HG02981 (cell line): ENCODE data around the gene LPP.

ENCODE experiments used
- ATAC-seq: cut with Tn5 transposase; IDR thresholded peaks from one replicate; pipeline ENCODE4 v1.9.1; 2021; ENCODE audit warnings: mild to moderate bottlenecking, moderate library complexity; ENCODE audit not compliant: unreplicated experiment

Gene LPP

GRCh38 chr3:188270423-188270972 lies 116.5 kb downstream of the LPP start:
- no peak for ATAC-seq

DNA sequence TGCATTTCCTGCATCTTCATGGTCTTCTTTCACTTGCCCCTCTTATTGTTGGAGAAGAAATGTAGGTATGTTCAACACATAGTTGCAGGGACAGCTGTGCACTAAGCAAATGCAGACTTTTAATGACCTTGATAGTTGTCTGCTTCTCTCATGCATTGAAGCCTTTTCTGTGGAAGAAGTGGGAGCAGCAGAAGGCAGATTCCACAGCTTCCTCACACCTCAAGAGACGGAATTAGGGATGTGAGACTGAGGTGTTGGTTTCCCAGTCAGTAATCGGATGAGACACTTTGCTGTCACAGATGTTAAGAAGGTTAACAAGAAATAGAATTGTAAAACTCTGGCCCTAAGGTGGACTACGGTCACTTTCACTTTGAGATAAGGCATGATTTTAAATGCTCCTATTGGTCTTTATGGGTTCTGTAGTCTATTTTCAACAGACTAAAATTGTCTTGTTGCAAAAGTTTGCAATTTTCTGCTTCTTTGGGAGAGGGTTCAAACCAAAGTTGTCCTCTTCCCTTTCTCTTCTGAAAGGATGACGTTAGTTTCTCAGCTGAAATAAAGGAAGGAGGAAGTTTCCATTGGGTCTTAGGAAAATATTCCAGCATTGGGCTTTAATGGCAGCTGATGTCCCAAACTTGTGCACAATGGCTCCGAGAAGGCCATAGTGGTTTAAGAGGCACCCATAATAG lies 117.4 kb downstream of the LPP start:
- ATAC-seq: no peak

DNA sequence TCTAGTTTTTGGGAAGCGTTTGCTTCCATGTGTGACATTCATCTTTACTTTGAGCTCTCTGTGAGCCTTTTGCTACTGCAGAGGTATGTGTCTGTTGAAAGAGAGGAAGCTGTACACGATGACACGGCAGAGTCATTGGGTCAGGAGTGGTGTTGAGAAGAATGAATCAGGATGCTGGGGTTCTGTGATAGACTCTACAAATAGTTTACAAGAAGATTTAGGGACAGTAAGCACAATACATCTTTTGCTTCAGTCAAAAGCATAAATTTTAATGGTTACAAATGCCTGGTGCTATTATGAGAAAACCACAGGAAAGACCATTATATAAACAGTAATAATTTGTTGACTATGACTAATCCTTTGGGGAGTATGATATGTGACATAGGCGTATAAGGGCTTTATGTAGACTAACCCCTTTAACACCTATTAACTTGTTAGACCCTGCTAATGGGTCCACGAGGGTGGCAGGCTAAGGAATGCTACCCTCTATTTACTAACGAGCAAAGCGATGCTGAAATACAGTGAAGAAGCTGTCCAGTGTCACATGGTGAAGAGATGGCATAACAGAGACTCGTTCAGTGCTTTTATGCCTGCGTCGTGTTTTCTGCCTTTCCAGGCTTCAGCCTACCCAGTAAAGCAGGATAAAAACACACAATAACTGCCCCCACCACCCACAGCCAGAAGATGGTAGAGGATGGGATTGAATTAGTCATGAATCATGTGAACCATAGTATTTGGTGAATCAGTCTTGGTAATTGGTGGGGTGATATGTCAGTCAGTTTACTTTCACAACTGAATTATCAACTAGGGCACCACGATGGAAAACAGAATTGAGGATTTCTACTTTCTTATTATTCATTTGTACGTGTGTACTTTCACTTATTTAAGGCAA lies 118.8 kb downstream of the LPP start:
- no peak for ATAC-seq

GRCh38 chr3:188274249-188274915 lies 120.4 kb downstream of the LPP start:
- no peak for ATAC-seq

GRCh38 chr3:188276375-188276774 lies 122.4 kb downstream of the LPP start:
- ATAC-seq: no peak

DNA sequence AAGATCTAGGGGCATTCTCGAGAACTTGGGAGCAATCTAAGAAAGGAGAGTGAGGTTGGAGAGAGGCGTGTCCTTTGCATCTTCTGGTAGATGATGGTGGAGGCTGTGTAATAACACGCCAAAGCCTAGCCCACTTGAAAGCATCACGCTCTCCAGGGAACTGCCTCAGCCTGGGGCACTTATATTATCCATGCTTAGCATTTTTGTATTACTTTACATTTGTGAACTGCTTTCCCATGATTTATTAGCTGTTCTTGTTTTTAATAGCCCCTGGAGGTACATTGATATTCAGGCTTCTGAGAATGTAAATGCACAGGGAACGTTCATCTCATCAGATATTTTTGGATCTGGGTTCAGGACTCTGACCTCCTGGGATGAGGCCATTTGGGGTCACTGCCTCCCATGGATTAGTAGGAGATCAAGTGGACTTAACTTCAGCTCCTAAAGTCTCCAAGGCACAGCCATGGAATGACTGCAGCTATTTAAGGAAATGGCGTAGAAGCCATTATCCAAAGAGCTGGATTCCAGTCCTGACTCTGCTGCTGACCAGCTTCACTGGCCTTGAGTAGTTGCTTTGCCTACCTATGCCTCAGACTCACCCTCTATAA lies 124.9 kb downstream of the LPP start:
- no peak for ATAC-seq

DNA sequence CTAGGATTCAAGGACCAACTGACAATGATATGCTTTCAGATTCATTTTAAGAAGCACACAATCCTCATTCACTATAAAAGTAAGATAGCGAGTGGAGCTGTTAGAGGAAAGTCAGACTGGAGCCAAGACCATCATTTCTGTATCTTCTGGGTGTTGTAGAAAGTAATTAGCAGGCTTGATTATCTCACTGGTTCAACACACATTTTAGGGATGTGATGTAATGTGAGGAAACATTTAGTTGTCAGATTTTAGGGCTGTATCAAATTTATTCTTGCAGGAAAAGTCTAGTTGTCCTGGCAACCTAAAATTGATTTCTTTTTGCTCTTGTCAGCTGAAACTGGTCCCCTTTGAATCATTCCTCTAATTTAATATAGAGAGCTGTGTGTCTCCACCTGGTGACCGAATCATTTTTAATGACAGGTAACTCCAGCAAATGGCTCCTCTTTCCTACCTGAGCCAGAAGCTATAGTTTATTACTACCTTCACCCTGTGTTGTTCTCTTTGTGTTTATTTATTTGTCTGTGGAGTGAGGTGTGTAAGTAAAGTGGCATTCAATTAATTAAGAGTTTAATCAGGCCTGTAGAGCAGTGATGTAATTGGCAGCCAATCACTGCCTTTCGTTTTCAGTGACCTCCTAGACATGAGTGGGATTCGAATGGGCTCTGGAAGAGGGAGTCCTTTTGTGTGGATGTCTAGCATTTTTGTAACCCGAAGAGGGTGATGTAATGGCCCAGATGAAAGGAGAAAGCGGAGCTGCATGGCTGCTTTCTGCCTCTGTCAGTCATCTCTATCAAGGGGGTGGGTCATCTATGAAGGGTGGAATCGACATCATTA lies 125.8 kb downstream of the LPP start:
- no peak for ATAC-seq

- ATAC-seq: no peak
Measured at GRCh38 chr3:188280627-188281026, 126.7 kb downstream of the LPP start.

DNA sequence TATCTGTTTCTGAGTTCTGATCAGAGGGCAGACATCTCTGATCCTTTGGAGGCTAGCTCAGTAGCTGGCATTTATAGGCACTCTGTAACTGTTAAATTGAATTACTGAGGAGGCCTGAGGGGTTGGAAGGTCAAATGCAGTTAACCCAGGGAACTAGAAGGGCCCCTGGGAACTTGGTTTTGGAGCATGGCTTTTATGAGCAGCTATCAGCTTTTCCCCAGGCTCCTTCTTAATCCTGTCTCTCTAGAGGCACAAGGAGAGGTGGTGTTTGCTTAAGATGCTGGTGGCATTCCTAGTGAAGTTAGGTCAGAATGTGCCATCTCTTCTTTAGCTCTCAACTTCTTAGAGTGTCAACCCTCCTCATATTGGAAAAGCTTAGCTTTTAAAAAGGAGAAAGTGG lies 128.9 kb downstream of the LPP start:
- no peak for ATAC-seq

DNA sequence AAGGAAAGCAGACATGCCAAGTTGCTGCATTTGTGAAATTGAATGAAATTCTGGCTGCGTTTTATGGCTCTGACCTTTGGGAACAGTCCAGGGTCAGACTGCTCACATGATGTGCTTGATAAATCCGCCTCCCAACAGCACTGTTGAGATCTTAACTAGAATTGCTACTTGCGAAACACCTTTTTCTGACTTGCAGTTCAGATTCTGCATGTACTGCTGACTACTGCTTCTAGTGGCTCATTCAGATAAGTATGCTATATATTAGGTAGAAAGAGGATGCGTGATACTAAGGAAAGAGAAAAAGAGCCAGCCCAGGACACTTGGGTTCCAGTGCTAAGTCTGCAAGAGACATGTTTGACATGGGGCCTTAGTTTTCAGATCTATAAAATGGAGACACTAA lies 129.4 kb downstream of the LPP start:
- ATAC-seq: no peak

GRCh38 chr3:188284455-188285212 lies 130.7 kb downstream of the LPP start:
- ATAC-seq: no peak

DNA sequence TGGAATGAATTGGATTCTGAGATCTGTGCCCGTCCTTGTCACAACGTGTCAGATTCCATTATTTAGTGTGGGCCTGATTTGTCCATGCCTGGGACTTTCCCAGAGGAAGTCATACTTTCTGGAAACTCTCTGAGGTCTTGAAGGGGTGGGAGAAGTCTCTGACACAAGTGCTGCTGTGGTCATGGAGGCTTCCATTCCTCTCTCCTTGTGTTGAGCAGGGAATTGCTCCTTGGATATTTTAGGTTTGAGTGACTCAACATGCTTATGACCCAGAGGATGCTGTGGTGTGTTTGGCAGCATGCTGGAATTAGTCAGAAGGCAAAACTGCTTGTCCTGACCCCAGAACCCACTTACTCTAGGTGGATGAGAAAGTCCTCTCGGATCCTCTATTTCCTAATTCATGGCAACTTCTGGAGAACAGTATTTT lies 132.1 kb downstream of the LPP start:
- ATAC-seq: no peak

- no peak for ATAC-seq
Measured at GRCh38 chr3:188287339-188287738, 133.4 kb downstream of the LPP start.

- no peak for ATAC-seq
Measured at GRCh38 chr3:188287762-188288505, 134.0 kb downstream of the LPP start.

DNA sequence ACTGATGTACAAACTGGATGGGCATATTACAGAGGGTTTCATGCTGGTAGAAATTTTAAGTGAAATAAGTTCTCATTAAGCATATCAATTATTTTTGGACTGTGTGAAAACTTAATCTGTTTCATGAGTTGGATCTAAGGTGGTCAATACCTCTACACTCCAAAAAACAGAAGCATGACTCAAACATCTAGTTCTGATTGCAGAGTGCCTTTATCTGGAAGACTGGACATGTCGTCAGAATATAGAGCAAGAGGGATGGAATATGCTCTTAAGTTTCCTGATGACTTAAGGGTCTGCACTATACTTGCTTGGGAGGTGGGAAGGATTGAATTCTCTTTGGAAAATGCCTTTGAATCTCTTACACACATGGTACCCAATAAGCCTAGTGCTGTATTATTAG lies 138.3 kb downstream of the LPP start:
- no peak for ATAC-seq

DNA sequence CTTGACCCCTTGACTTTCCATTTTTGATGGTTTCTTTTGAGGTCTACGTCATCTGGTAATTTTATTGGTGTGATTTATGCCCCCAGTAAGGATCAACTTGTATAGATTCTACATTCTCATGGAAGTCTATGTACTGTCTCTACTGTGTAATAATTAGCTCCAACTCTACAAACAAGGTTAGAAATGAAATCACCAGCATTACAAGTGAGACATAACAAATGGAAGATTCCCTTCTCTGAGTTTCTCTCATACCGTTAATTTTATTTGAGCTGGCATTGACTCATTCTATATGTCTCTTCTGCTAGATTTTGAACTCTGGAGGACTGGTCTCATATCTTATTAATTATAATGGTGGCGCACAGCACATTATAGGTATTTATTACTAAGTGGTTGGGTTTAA lies 138.9 kb downstream of the LPP start:
- no peak for ATAC-seq

GRCh38 chr3:188294113-188294512 lies 140.2 kb downstream of the LPP start:
- no peak for ATAC-seq

DNA sequence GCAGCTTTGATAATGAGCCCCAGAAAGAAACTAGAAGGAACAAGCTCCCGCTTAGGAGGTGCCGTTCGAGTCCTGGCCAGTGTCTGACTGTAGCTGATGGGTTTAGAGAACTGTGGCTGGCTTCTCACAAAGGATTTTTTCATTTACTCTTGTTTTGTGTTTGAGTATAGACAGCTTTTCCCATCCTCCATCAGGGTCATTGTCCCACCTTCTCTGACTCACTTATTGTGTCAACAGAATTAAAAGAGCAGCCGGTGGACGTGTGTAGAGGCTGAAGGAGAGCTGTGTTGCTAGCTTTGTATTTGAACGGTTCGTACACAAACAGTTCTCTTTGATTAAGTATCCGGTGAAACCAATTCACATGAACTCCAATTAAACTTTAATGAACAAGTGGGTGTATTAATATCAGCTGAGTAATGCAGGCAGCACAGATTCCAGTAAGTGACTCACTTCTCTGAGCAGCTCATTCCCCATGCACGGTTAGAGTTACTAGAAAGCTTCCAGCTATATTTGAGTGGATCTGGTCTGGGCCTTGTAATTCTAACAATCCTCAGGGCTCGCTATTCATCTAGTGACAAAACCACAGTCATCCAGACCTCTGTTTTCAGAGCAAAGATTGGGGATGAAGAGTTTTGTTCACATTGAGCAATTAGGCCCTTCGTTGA lies 141.0 kb downstream of the LPP start:
- no peak for ATAC-seq
